Measurements from ENCODE around the gene RAB11A. TPM values are rescaled to one million over a fixed set of nuclear protein-coding genes. Genes with fewer than 3 reads are reported as not detected.

RAB11A gene
- polyA plus RNA-seq, 1 experiment = 165 TPM

- no peaks in the 10 kb centered on the region for H3K36me3 ChIP-seq (ENCODE audit: control insufficient read depth, insufficient read depth, low read length)
- DNase-seq (ENCODE audit: low read depth) = peak; percentile 65
- no peaks in the 10 kb centered on the region for H3K27me3 ChIP-seq (ENCODE audit: control insufficient read depth, insufficient read depth, low read length)
- ChIA-PET POLR2A (no interaction called here), CTCF (interaction anchor here (0.8 to 3.7 kb wide), 8 partner anchors 9 to 193 kb away, joined by 3 to 18 read pairs (median 5); no protein-coding TSS in a partner anchor)
- no peak overlapping the region for H3K4me3 ChIP-seq (ENCODE audit: low read depth, low read length)
- TF ChIP-seq, protein P1, sequence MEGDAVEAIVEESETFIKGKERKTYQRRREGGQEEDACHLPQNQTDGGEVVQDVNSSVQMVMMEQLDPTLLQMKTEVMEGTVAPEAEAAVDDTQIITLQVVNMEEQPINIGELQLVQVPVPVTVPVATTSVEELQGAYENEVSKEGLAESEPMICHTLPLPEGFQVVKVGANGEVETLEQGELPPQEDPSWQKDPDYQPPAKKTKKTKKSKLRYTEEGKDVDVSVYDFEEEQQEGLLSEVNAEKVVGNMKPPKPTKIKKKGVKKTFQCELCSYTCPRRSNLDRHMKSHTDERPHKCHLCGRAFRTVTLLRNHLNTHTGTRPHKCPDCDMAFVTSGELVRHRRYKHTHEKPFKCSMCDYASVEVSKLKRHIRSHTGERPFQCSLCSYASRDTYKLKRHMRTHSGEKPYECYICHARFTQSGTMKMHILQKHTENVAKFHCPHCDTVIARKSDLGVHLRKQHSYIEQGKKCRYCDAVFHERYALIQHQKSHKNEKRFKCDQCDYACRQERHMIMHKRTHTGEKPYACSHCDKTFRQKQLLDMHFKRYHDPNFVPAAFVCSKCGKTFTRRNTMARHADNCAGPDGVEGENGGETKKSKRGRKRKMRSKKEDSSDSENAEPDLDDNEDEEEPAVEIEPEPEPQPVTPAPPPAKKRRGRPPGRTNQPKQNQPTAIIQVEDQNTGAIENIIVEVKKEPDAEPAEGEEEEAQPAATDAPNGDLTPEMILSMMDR (IDR thresholded peaks at IDR 0.05; ENCODE audit: insufficient read depth, low read depth, low read length) = peak; percentile 36
Observed at GRCh38 chr15:65832549-65833364, 36.5 kb upstream of the RAB11A start.

GRCh38 chr15:65833501-65834205, 35.6 kb upstream of the RAB11A start:
- POLR2A ChIA-PET = no interaction called here
- CTCF ChIA-PET = interaction anchor here (1.5 to 3.7 kb wide), 5 partner anchors 8 to 194 kb away, joined by 6 to 18 read pairs (median 7); no protein-coding TSS in a partner anchor
- no peak for DNase-seq (ENCODE audit: low read depth)
- no peaks in the 10 kb centered on the region for H3K36me3 ChIP-seq (ENCODE audit: control insufficient read depth, insufficient read depth, low read length)
- no peak overlapping the region for H3K4me3 ChIP-seq (ENCODE audit: low read depth, low read length)
- H3K27me3 ChIP-seq (ENCODE audit: control insufficient read depth, insufficient read depth, low read length) = no peaks in the 10 kb centered on the region
- TF ChIP-seq, protein P1 (IDR thresholded peaks at IDR 0.05; ENCODE audit: insufficient read depth, low read depth, low read length) = no peak

DNA sequence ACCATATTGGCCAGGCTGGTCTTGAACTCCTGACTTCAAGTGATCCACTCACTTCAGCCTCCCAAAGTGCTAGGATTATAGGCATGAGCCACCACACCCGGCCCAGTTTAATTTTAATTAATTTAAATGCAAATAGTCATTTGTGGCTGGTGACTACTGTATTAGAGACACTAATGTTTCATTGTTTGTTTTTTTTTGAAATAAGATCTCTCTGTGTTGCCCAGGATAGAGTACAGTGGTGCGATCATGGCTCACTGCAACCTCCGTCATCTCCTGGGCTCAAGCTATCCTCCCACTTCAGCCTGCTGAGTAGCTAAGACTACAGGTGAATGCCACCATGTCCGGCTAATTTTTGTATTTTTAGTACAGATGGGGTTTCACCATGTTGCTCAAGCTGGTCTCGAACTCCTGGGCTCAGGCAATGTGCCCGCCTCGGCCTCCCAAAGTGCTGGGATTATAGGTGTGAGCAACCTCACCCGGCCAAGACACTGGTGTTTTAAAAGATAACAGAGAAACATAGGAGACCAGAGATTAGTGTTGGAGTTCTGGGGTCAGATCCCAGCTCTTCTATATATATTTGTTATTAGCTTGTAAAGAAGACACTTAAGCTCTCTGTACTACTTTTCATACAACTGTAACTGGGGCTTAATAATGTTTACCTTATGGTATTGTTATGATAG, 34.5 kb upstream of the RAB11A start:
- Histone ChIP-seq H3K4me3 (ENCODE audit: low read depth, low read length) (no peak overlapping the region), H3K36me3 (ENCODE audit: control insufficient read depth, insufficient read depth, low read length) (no peaks in the 10 kb centered on the region), H3K27me3 (ENCODE audit: control insufficient read depth, insufficient read depth, low read length) (no peaks in the 10 kb centered on the region)
- TF ChIP-seq, protein P1 (IDR thresholded peaks at IDR 0.05; ENCODE audit: insufficient read depth, low read depth, low read length) = no peak
- ChIA-PET CTCF (interaction anchor here (0.8 to 3.7 kb wide), 5 partner anchors 11 to 196 kb away, joined by 3 to 18 read pairs (median 6); no protein-coding TSS in a partner anchor), POLR2A (no interaction called here)
- no peak for DNase-seq (ENCODE audit: low read depth)

DNA sequence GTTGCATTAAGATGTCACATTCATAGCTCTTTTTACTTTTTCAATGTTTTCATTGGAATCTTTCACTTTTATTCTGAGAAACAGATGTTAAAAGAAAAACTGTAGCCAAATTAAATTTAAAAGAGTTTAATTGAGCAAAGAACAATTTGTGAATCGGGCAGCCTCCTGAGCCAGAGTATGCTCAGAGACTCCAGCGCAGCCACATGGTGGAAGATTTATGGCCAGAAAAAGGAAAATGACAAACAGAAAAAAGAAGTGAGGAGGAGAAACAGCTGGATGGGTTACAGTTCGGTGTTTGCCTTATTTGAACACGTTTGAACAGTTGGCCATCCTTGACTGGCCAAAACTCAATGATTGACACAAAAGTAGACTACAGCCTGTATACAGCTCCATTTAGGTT, 33.8 kb upstream of the RAB11A start:
- TF ChIP-seq, protein P1 (IDR thresholded peaks at IDR 0.05; ENCODE audit: insufficient read depth, low read depth, low read length) = no peak
- no peaks in the 10 kb centered on the region for H3K36me3 ChIP-seq (ENCODE audit: control insufficient read depth, insufficient read depth, low read length)
- ChIA-PET POLR2A (no interaction called here), CTCF (interaction anchor here (0.5 to 3.7 kb wide), 7 partner anchors 11 to 197 kb away, joined by 3 to 18 read pairs (median 4); no protein-coding TSS in a partner anchor)
- H3K4me3 ChIP-seq (ENCODE audit: low read depth, low read length) = no peak overlapping the region
- no peaks in the 10 kb centered on the region for H3K27me3 ChIP-seq (ENCODE audit: control insufficient read depth, insufficient read depth, low read length)
- DNase-seq (ENCODE audit: low read depth) = no peak
